Brain microvascular endothelial cell (primary cell): ENCODE data around the gene EXOC6.

Source experiments
- DNase-seq: peaks from one replicate; pipeline ENCODE4 v3.0.0-alpha.2; 2020
- H3K27ac ChIP-seq: fragments of 250-450 bp; sonication (Bioruptor Pico); 2 replicates; pipeline ENCODE4 v1.5.1; 2020; ENCODE audit warnings: mild to moderate bottlenecking, moderate library complexity
- H3K27me3 ChIP-seq: fragments of 250-450 bp; sonication (Bioruptor Pico); replicated peaks from 2 replicates; pipeline ENCODE4 v1.5.1; 2020; ENCODE audit warnings: mild to moderate bottlenecking
- H3K36me3 ChIP-seq: fragments of 250-450 bp; sonication (Bioruptor Pico); replicated peaks from 2 replicates; pipeline ENCODE4 v1.5.1; 2020; ENCODE audit warnings: mild to moderate bottlenecking
- H3K4me3 ChIP-seq: 2 replicates; pipeline ENCODE4 v1.5.1; 2011; ENCODE audit warnings: low read depth, mild to moderate bottlenecking, control low read depth, low read length, moderate library complexity
- in situ Hi-C: cut with HindIII; loops from 2 replicates; pipeline ENCODE4 v1.10.0; 2017; ENCODE audit warnings: low sequenced_read_pairs, low pct_ligation_motif_present
- TF ChIP-seq, protein P1 (sequence below): IDR thresholded peaks from 2 replicates; pipeline ENCODE4 v1.5.1; 2011; ENCODE audit warnings: low read depth, mild to moderate bottlenecking, moderate library complexity, low read length, control low read depth, inconsistent platforms; ENCODE audit errors: missing control alignments

EXOC6 gene

GRCh38 chr10:92848441-92849233, at the start of gene EXOC6:
Gene EXOC6, plus strand, starts transcription at chr10:92848520. Its CDS starts 14 bp downstream, at chr10:92848534.
- no peaks in the 10 kb centered on the region for H3K27me3 ChIP-seq
- peak within 1 kb of the TSS; percentile 75 for H3K4me3 ChIP-seq
- DNase-seq: peak; percentile 48
- H3K36me3 ChIP-seq: no peaks in the 10 kb centered on the region
- TF ChIP-seq, protein P1, sequence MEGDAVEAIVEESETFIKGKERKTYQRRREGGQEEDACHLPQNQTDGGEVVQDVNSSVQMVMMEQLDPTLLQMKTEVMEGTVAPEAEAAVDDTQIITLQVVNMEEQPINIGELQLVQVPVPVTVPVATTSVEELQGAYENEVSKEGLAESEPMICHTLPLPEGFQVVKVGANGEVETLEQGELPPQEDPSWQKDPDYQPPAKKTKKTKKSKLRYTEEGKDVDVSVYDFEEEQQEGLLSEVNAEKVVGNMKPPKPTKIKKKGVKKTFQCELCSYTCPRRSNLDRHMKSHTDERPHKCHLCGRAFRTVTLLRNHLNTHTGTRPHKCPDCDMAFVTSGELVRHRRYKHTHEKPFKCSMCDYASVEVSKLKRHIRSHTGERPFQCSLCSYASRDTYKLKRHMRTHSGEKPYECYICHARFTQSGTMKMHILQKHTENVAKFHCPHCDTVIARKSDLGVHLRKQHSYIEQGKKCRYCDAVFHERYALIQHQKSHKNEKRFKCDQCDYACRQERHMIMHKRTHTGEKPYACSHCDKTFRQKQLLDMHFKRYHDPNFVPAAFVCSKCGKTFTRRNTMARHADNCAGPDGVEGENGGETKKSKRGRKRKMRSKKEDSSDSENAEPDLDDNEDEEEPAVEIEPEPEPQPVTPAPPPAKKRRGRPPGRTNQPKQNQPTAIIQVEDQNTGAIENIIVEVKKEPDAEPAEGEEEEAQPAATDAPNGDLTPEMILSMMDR: no peak
- peak within 1 kb of the TSS; percentile 31 for H3K27ac ChIP-seq
- in situ Hi-C loops: no loop called here

DNA sequence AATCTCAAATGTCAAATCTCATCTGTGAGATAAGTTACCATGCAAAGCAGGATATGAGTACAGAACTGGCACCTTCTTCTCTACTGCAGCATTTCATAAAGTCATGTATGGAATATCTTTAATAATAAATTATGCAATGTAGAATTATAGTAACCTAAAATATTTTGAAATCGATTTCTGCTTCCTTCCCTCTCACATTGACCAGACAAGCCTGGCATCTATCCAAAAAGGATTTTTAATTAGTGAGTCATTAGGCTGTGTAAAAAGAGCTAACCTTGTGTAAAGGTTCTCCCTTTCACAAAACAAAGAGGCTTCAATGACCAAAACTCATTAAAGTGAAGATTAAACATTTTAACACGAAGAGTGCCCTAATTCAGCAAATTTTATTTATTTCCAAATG, 48.8 kb upstream of the EXOC6 start:
- Histone ChIP-seq H3K4me3 (no peak overlapping the region), H3K27ac (no peak overlapping the region), H3K36me3 (no peaks in the 10 kb centered on the region), H3K27me3 (no peaks in the 10 kb centered on the region)
- TF ChIP-seq, protein P1: no peak
- in situ Hi-C loops: no loop called here
- DNase-seq: no peak

DNA sequence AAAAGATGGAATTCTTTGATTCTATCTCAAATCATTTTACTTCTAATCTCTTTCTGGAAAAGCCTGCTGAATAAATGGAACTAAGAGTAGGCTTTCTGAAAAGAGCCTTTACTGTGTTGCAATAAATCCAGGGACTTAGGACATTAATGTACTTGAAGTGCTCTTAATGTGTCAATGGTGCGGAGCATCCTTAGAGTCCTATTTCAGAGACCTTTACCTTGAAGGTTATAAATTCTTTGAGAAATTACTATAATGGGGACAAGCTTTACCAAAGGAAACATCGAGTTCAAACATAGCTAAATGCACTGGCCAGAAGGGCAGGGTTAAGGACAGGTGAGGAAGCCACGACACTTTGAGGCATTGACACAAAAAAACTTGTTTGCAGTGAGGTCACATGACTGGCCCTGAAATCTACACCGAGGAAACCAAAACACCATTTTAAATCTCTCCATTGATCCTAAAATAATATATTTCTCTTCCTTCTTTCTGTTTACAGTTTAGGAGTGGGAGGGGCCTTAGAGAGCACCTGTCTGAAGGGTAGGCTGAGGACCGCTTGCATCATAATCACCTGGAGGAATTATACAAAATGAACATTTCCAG, 48.1 kb upstream of the EXOC6 start:
- in situ Hi-C loops: no loop called here
- H3K27ac ChIP-seq: no peak overlapping the region
- H3K4me3 ChIP-seq: no peak overlapping the region
- H3K36me3 ChIP-seq: no peaks in the 10 kb centered on the region
- H3K27me3 ChIP-seq: no peaks in the 10 kb centered on the region
- TF ChIP-seq, protein P1: no peak
- DNase-seq: no peak

GRCh38 chr10:92801978-92802872, 46.1 kb upstream of the EXOC6 start:
- no peaks in the 10 kb centered on the region for H3K27me3 ChIP-seq
- no peaks in the 10 kb centered on the region for H3K36me3 ChIP-seq
- no peak overlapping the region for H3K4me3 ChIP-seq
- in situ Hi-C loops: no loop called here
- TF ChIP-seq, protein P1: no peak
- H3K27ac ChIP-seq: no peak overlapping the region
- no peak for DNase-seq

GRCh38 chr10:92809840-92810239, 38.5 kb upstream of the EXOC6 start:
- TF ChIP-seq, protein P1: no peak
- Histone ChIP-seq H3K4me3 (no peak overlapping the region), H3K27ac (no peak overlapping the region), H3K27me3 (no peaks in the 10 kb centered on the region), H3K36me3 (no peaks in the 10 kb centered on the region)
- no peak for DNase-seq
- in situ Hi-C loops: no loop called here
